Endothelial cell of umbilical vein (primary cell): ENCODE data around the gene TUT7. TPM values are rescaled to one million over a fixed set of nuclear protein-coding genes. Genes with fewer than 3 reads are reported as not detected.

Source experiments
- BruUV-seq: library from RNA; stranded (reverse); fragments of 400-500 nt; replicated peaks from 2 replicates; lab custom pipeline; 2021; lab: Mats Ljungman, UMichigan
- CTCF ChIA-PET: fragments of 300-600, 350-600 bp; sonication (Branson Sonifier 250); formaldehyde crosslinking; loops from one replicate; lab custom pipeline; 2021; ENCODE audit warnings: antibody characterized with exemption, inconsistent platforms; lab: Charles Lee
- POLR2A ChIA-PET: fragments of 300-600, 350-600 bp; sonication (Branson Sonifier 250); formaldehyde crosslinking; loops from one replicate; lab custom pipeline; 2021; ENCODE audit warnings: antibody characterized with exemption, inconsistent platforms; lab: Charles Lee
- DNase-seq: peaks from one replicate; pipeline ENCODE4 v3.0.0-alpha.2; 2011; ENCODE audit warnings: low read depth, low spot score
- FAIRE-seq: peaks from 2 replicates; lab custom pipeline; 2011; peaks lifted over from hg19 to GRCh38; lab: Jason Lieb, UNC
- H2AFZ ChIP-seq: 2 replicates; pipeline ENCODE4 v1.6.0; 2012; ENCODE audit warnings: low read depth, low read length, control low read depth, inconsistent platforms
- H3K27ac ChIP-seq: 2 replicates; pipeline ENCODE4 v1.5.1; 2011; ENCODE audit warnings: low read depth, mild to moderate bottlenecking, control low read depth, low read length, moderate library complexity; ENCODE audit not compliant: insufficient read depth
- H3K27me3 ChIP-seq, 2 experiments: 2 replicates each; pipeline versions ENCODE4 v1.6.0 to v1.6.1; 2011; ENCODE audit warnings: low read length in 2 of 2, mixed read lengths in 1 of 2; ENCODE audit not compliant: control insufficient read depth in 2 of 2, insufficient read depth in 2 of 2
- H3K36me3 ChIP-seq, 2 experiments: 2 replicates in 1 of 2; 3 replicates in 1 of 2; pipeline ENCODE4 v1.5.1; 2011; ENCODE audit warnings: low read length in 2 of 2, mild to moderate bottlenecking in 1 of 2, moderate library complexity in 1 of 2; ENCODE audit not compliant: control insufficient read depth in 2 of 2, insufficient read depth in 2 of 2; ENCODE audit errors: extremely low read depth in 1 of 2
- H3K4me1 ChIP-seq: 3 replicates; pipeline ENCODE4 v1.5.1; 2011; ENCODE audit warnings: mild to moderate bottlenecking, low read length; ENCODE audit not compliant: control insufficient read depth, insufficient read depth; ENCODE audit errors: extremely low read depth
- H3K4me2 ChIP-seq: 2 replicates; pipeline ENCODE4 v1.6.1; 2011; ENCODE audit warnings: low read length, control low read depth, mixed read lengths; ENCODE audit not compliant: insufficient read depth
- H3K4me3 ChIP-seq, 3 experiments: fragments of 200-600 bp in 1 of 3; sonication (generic), shearing (Covaris generic) in 1 of 3; replicated peaks in 1 of 3; 2 replicates each; pipeline ENCODE4 v1.5.1; 2011 to 2016; ENCODE audit warnings: control low read depth in 3 of 3, low read length in 3 of 3, mild to moderate bottlenecking in 2 of 3, inconsistent platforms in 1 of 3, low read depth in 1 of 3, moderate library complexity in 1 of 3; ENCODE audit not compliant: insufficient read depth in 1 of 3
- H3K79me2 ChIP-seq: 2 replicates; pipeline ENCODE4 v1.6.0; 2012; ENCODE audit warnings: low read length, inconsistent platforms; ENCODE audit not compliant: control insufficient read depth, insufficient read depth
- H3K9ac ChIP-seq: replicated peaks from 2 replicates; pipeline ENCODE3; 2011; ENCODE audit warnings: low read length, control low read depth; ENCODE audit not compliant: insufficient read depth; ENCODE audit errors: extremely low read depth
- H3K9me1 ChIP-seq: replicated peaks from 3 replicates; pipeline ENCODE4 v1.6.0; 2011; ENCODE audit warnings: mild to moderate bottlenecking, low read length; ENCODE audit not compliant: control insufficient read depth, insufficient read depth; ENCODE audit errors: extremely low read depth
- H3K9me3 ChIP-seq: replicated peaks from 2 replicates; pipeline ENCODE4 v1.5.1; 2012; ENCODE audit warnings: low read length, inconsistent platforms; ENCODE audit not compliant: control insufficient read depth, insufficient read depth
- H4K20me1 ChIP-seq: replicated peaks from 2 replicates; pipeline ENCODE3; 2011; ENCODE audit warnings: mild to moderate bottlenecking, low read length; ENCODE audit not compliant: control insufficient read depth, insufficient read depth; ENCODE audit errors: extremely low read depth
- EZH2 ChIP-seq: IDR thresholded peaks from 2 replicates; pipeline ENCODE4 v1.6.1; 2012; ENCODE audit warnings: borderline replicate concordance, low read depth, mild to moderate bottlenecking, moderate library complexity, low read length, inconsistent platforms; ENCODE audit not compliant: severe bottlenecking
- FOS ChIP-seq: IDR thresholded peaks from 2 replicates; pipeline ENCODE4 v1.6.1; 2011; ENCODE audit warnings: mild to moderate bottlenecking, low read length, moderate library complexity, borderline replicate concordance; ENCODE audit not compliant: insufficient read depth
- GATA2 ChIP-seq: IDR thresholded peaks from 2 replicates; pipeline ENCODE4 v1.7.0; 2011; ENCODE audit warnings: low read depth, mild to moderate bottlenecking, moderate library complexity, mixed read lengths, low read length; ENCODE audit not compliant: insufficient read length, insufficient read depth
- JUN ChIP-seq: IDR thresholded peaks from 2 replicates; pipeline ENCODE4 v1.6.1; 2011; ENCODE audit warnings: borderline replicate concordance, low read depth; ENCODE audit not compliant: insufficient read length, insufficient read depth
- MYC ChIP-seq: IDR thresholded peaks from one replicate; pipeline ENCODE4 v1.6.1; 2011; ENCODE audit warnings: mild to moderate bottlenecking, low read depth, low read length
- POLR2A ChIP-seq: IDR thresholded peaks from 2 replicates; pipeline ENCODE4 v1.6.1; 2012; ENCODE audit warnings: low read depth, mild to moderate bottlenecking, control low read depth, low read length
- POLR2AphosphoS5 ChIP-seq: IDR thresholded peaks from 2 replicates; pipeline ENCODE4 v1.6.1; 2012; ENCODE audit warnings: low read depth, mild to moderate bottlenecking, control low read depth, low read length, moderate library complexity; ENCODE audit not compliant: insufficient read depth
- dilution Hi-C: fragments of 300-500 bp; cut with MboI; formaldehyde crosslinking; loops from one replicate; pipeline ENCODE4 v1.15.0; 2019; ENCODE audit warnings: low sequenced_read_pairs; ENCODE audit not compliant: extremely low pct_ligation_motif_present
- intact Hi-C: fragments of 100-400 bp; cut with micrococcal nuclease; formaldehyde crosslinking; loops from one replicate; pipeline ENCODE4 v1.10.0; 2022
- polyA plus RNA-seq, 4 experiments: library from polyadenylated mRNA; depleted of rRNA in 3 of 4; stranded (reverse) in 3 of 4; unstranded in 1 of 4; fragments of >200 nt; gene quantifications; 2 replicates each; pipeline versions ENCODE4 v1.2.1 to v1.2.3, GENCODE V29; 2011 to 2012; ENCODE audit warnings: missing spikeins in 1 of 4
- total RNA-seq: library from RNA; stranded (reverse); gene quantifications from 2 replicates; pipeline ENCODE4 v1.2.3, GENCODE V29; 2021
- TF ChIP-seq, protein P1 (sequence below), 2 donors: IDR thresholded peaks; 1 replicate in 1 of 2; 2 replicates in 1 of 2; pipeline ENCODE4 v1.5.1; 2011; ENCODE audit warnings: low read length in 2 of 2, mild to moderate bottlenecking in 2 of 2, moderate library complexity in 2 of 2, control low read depth in 1 of 2, inconsistent platforms in 1 of 2, low read depth in 1 of 2; ENCODE audit not compliant: insufficient read depth in 1 of 2; ENCODE audit errors: extremely low read depth in 1 of 2
- TF ChIP-seq, protein P2 (sequence below): IDR thresholded peaks from 2 replicates; pipeline ENCODE4 v1.6.1; 2011; ENCODE audit not compliant: insufficient read depth, insufficient read length

TUT7 gene
- total and polyA plus RNA-seq, 2 donors (not counting 3 experiments of a cell fraction or from before 2014, with no cell fraction given), result 5.1 to 19.0 TPM

DNA sequence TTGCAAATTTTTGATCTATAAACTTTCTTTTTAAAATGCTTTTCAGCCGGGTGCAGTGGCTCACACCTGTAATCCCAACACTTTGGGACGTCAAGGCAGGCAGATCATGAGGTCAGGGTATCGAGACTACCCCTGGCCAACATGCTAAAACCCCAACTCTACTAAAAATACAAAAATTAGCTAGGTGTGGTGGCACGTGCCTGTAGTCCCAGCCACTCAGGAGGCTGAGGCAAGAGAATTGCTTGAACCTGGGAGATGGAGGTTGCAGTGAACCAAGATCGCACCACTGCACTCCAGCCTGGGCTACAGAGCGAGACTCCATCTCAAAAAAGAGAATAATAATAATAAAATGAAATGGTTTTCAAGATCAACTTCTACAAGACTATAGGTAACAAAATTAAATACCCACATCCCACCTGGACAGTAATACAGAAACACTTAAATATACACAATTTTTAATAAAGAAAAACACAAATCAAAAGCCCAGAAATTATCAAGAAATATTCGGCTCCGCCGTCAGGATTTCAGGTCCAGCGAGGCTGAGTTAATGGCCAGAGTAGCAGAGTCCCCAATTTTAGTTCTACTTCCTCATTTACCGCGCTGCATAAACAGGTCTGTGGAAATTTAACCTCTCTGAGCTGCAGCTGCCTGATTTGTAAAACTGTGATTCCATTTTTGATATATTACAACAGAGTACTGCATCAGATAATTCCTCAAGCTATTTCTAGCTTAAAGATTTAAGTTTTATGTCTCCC is 4.0 kb downstream of the TUT7 start:
- CTCF ChIA-PET, result interaction anchor here (1.3 kb wide), 1 partner anchor 42 kb away, joined by 3 read pairs; no protein-coding TSS in a partner anchor

More for the DNA sequence above, 4.0 kb downstream of the TUT7 start:
- no peak overlapping the region for H3K27ac ChIP-seq
- no peaks in the 10 kb centered on the region for H4K20me1 ChIP-seq
- H3K4me3 ChIP-seq, result no peak overlapping the region
- intact Hi-C loops, result loop anchor here (5.0 to 10.0 kb wide), 2 partner anchors 145 to 608 kb away; partner anchors contain the start of gene AGTPBP1
- no peaks in the 10 kb centered on the region for H3K27me3 ChIP-seq
- peaks cover 25% of the 10 kb centered on the region for H3K4me1 ChIP-seq
- peaks cover 56% of the 10 kb centered on the region for H3K79me2 ChIP-seq
- H3K9me1 ChIP-seq, result no peaks in the 10 kb centered on the region
- DNase-seq (no peak), FAIRE-seq (no peak)
- TF ChIP-seq MYC, result no peak
- no peak for TF ChIP-seq POLR2A
- TF ChIP-seq GATA2, result no peak
- no peak for TF ChIP-seq POLR2AphosphoS5
- no peak for TF ChIP-seq EZH2
- no peak for TF ChIP-seq FOS
- TF ChIP-seq, protein P1, sequence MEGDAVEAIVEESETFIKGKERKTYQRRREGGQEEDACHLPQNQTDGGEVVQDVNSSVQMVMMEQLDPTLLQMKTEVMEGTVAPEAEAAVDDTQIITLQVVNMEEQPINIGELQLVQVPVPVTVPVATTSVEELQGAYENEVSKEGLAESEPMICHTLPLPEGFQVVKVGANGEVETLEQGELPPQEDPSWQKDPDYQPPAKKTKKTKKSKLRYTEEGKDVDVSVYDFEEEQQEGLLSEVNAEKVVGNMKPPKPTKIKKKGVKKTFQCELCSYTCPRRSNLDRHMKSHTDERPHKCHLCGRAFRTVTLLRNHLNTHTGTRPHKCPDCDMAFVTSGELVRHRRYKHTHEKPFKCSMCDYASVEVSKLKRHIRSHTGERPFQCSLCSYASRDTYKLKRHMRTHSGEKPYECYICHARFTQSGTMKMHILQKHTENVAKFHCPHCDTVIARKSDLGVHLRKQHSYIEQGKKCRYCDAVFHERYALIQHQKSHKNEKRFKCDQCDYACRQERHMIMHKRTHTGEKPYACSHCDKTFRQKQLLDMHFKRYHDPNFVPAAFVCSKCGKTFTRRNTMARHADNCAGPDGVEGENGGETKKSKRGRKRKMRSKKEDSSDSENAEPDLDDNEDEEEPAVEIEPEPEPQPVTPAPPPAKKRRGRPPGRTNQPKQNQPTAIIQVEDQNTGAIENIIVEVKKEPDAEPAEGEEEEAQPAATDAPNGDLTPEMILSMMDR (IDR thresholded peaks at IDR 0.05; ENCODE audit: extremely low read depth in 1 of 2, insufficient read depth in 1 of 2, low read depth in 1 of 2, low read length in 2 of 2), result no peak
- TF ChIP-seq JUN, result no peak
- TF ChIP-seq, protein P2, sequence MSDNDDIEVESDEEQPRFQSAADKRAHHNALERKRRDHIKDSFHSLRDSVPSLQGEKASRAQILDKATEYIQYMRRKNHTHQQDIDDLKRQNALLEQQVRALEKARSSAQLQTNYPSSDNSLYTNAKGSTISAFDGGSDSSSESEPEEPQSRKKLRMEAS, result no peak
- no peak overlapping the region for H2AFZ ChIP-seq
- H3K9ac ChIP-seq, result no peak overlapping the region
- H3K4me2 ChIP-seq, result no peak overlapping the region
- POLR2A ChIA-PET, result no interaction called here
- peaks cover 0 to 2% of the 10 kb centered on the region in 2 experiments for H3K36me3 ChIP-seq
- dilution Hi-C loops, result no loop called here
- BruUV-seq, result no TSS peak
- no peaks in the 10 kb centered on the region for H3K9me3 ChIP-seq
